ENCODE measurements around the gene CCDC134.
A peak's percentile ranks its signal among the peaks of the same experiment; 100 is the strongest.
"Not testable (repeated sequence)": the region's sequence is repeated elsewhere in the genome, so short reads cannot be mapped to it uniquely, and the experiment has no call there.

Gene CCDC134

GRCh38 chr22:41825376-41825775, 24.9 kb downstream of the CCDC134 start:
- no peak for DNase-seq

- DNase-seq = no peak
These were observed 25.5 kb downstream of the CCDC134 start for GRCh38 chr22:41826021-41826420.

DNA sequence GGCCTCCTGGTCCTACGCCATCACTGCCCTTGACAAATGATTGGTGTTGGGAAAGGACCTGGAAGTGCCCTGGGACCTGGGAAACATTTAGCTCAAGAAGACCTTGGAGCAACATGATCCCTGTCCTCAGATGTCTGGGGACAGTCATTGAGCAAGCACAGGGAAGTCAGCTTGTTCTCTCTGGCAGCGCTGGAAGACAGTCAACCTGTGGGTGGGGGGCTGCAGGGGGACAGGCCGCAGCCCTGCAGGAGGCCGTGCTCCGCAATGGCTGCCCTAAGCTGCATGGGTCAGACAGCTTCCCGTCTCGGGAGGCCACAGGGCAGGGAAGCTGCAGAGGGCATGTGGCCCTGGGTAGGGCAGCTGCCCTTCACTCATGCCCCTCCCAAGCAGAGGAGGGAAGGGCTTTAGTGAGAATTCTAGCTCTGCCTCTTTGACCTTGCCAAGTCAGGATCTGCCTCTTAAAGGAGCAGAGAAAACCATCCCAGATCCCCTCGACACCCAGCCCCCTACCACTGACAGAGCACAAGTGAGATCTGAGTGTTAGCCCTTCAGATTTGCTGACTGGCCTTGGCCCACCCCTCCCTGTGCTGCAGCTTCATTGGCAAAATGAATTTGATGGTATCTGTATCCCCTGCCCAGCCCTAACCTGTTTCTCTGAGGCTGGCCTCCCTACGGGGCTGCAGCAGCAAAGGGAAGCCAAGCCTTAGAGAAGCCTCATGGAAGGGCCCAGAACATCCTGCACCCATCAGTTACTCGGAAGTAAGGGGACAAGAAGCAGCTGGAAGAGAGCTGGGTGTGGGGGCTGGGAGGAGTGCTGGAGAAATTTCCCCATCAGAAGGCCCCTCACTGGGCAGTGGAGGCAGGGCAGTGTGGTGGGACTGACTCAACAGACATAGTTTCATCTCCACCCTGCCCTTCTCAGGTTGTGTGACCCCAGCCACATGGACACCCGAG, 26.2 kb downstream of the CCDC134 start:
- DNase-seq = no peak

GRCh38 chr22:41827671-41828070, 27.2 kb downstream of the CCDC134 start:
- no peak for DNase-seq

GRCh38 chr22:41828516-41828915, 28.0 kb downstream of the CCDC134 start:
- DNase-seq = no peak

- no peak for DNase-seq
These were observed 29.7 kb downstream of the CCDC134 start for GRCh38 chr22:41830174-41830573.

- DNase-seq = no peak
These were observed 30.9 kb downstream of the CCDC134 start for GRCh38 chr22:41831383-41831782.

- DNase-seq = no peak
These were observed 31.5 kb downstream of the CCDC134 start for GRCh38 chr22:41831828-41832552.

DNA sequence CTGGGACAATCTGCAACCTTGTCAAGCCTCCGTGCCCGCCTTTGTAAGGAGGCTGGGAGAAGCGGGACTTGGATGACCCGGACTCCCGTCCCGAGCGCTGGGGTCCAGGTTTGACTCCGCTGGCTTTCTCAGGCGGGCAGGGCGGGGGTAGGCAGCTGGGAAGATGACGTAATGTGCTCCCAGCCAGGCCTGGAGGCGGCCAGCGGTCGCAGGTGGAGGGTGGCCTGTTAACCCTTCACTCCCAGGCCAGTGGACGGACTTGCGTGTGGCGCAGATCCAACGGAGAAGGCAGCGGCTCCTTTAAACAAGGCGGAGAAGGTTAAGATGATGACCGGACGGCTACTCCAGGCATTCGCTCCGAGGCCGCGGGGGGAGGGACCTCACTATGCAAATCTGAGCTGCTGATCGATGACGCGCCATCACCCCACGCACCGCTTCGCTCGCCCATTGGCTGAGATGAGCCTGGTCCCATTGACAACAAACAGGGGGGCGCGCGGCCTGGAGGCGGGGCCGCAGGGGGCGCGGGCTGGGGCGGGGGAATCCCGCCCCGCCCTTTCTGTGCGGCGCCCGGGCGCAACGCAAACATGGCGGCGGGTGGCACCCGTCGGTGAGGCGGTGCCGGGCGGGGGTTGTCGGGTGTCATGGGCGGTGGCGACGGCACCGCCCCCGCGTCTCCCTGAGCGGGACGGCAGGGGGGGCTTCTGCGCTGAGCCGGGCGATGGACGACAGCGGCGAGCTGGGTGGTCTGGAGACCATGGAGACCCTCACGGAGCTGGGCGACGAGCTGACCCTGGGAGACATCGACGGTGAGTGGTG, 32.3 kb downstream of the CCDC134 start, which contains the start of gene SREBF2:
Gene SREBF2 (plus strand): TSS at position 553 of the 816 bp plus-strand sequence. CDS start 166 bp downstream, at position 719.
- DNase-seq = peak; percentile 98

DNA sequence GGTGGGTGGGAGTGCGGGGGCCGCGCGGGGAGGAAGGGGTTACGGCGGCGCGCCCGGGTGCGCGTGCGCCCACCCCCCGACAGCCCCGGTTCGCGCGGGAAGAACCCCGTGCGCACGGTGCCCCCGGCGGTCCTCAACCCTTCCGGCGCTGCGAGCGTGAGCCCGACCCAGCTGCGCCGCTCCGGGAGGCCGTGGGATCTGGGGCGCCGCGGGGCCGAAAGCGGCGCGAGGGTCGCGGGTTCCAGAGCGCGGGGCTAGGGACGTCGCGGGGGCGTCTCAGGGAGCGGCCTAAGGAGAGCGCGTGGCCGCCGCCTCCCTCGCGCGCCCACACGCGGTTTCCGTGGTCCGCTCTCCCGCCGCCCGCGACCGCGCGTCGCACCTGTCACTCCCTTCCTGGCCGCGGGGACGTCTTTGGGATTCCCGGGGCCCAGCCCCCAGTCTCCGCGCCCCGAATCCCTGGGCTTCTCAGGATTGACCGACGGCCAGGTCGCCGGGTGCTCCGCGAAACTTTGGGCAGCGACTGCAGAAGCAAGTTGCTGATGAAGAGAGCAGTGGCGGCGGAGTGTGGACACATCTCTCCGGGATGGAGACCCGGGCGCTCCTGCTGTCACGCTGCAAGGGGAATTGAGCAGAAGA, 33.0 kb downstream of the CCDC134 start:
- DNase-seq = peak; percentile 80

- DNase-seq = no peak
These were observed 33.8 kb downstream of the CCDC134 start for GRCh38 chr22:41834005-41834944.

- not testable (repeated sequence) for DNase-seq
These were observed 35.0 kb downstream of the CCDC134 start for GRCh38 chr22:41835462-41835861.

- no peak for DNase-seq
These were observed 36.1 kb downstream of the CCDC134 start for GRCh38 chr22:41836551-41836950.

GRCh38 chr22:41838842-41839618, 38.6 kb downstream of the CCDC134 start:
- no peak for DNase-seq

DNA sequence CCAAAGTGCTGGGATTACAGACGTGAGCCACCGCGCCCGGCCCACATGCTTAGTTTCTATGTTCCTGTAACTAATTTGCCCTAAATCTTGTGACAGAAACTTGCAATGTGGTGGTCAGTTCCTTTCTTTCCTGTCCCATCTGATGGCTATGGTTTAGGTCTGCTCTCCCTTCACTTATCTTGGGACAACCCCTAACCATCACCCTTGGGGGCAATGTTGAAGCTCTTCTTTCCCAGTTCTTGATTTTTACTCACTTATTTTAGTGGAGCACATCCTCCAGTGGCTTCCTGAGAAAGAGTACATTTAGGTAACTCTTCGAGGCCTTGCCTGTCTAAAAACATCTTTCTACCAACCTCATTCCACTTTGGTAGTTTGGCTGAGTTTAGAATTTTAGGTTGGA, 39.7 kb downstream of the CCDC134 start:
- DNase-seq = no peak

DNA sequence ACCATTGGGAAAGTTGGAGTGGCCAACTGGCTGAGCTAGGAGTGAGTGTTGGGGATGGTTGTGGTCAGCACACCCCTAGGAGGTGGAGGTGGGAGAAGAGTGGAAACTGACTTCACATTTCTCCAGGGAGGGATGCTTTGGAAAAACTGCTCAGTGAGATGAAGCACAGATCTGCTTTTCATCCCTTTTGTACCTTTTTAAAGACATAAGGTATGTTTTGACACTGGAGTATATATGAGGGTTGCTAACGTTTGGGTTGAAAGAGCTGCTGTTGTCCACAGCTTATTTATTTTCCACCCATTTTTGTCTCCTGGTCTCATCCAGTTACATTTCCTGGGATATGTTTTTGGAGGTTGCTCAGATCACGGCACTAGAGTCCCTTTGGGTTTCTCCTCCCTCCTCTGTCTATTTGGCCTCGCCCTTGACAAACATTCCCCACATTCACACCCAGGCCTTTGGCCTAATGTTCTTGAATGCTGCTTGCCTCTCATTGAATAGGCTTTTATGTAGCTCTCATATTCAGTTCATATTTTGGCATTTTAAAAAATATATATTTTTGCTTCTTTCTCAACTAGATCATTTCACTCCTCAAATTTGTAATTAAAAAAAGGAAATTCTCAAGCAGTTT, 40.7 kb downstream of the CCDC134 start:
- DNase-seq = no peak

DNA sequence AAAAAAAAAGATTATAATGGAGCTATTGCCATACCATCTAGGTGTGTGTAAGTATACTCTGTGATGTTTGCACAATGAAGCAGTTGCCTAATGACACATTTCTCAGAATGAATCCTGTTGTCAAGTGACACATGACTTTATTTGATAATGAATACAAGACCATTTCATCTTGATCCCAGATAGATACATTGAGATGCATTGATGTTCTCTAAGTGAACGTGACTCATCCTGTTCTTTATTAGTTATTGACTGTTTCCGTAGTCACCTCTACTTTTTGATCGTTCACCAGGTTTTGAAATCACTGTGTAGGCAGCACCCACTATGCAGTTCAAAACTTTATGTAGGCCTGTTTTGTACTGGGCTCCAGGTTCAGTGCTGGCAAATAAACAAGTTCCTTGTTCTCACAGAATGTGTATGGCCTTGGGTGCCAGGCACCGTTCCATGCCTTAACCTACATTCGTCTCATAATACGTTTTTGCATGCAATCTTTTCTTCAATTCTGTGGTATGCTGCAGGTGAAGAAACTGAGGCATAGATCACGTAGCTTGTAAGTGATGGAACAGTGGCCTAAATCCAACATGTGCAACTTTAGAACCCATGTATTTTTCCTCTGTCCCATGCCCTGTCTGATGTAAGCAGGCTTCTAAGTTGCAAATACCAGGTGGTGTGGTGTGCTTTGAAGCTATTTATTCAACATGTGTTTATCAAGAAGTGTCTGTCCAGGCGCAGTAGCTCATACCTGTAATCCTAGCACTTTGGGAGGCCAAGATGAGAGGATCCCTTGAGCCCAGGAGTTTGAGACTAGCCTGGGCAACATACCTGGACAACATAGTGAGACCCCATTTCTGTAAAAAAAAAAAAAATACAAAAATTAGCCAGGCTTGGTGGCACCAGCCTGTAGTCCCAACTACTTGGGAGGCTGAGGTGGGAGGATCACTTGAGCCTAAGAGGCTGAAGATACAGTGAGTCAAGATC, 42.8 kb downstream of the CCDC134 start:
- DNase-seq = no peak

DNA sequence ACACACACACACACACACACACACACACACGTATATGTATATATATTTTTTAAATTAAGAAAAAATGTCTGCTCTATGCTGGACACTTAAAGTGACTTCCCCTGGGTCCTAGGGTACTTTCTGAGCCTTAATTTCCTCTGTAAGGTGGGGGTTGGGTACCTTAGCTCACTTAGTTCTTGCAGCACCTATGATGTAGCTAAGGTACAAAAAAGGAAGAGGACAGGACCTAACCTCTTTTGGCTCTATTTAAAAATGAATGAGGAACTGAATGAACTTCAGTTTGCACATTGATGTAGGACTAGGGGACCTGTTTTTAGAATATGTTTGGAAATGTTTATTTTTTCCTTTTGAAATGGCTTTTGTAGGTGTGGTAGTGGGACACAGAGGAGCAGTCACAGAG, 43.6 kb downstream of the CCDC134 start:
- no peak for DNase-seq

DNA sequence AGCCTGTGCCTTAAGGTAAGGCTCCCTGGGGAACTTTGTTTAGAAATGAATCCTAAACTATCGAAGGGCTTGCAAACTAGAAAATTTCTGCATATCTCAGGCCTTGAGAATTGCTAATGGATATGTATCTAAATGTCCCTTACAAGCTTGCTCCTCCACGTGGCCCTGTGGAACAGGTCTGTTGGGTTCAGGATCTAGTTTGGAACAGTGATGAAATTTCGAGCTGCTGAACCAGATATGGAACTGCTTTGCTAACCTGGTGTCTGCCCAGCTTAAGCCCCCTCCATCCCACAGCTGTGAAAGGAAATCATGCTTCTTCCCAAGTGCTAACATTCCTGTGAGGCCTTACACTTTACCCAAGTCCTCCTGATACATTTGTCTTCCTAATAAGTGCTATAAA, 44.0 kb downstream of the CCDC134 start:
- no peak for DNase-seq
